ENCODE data around the gene CRTAC1. TPM values are rescaled to one million over a fixed set of nuclear protein-coding genes. Genes with fewer than 3 reads are reported as not detected.

Gene CRTAC1, protein sequence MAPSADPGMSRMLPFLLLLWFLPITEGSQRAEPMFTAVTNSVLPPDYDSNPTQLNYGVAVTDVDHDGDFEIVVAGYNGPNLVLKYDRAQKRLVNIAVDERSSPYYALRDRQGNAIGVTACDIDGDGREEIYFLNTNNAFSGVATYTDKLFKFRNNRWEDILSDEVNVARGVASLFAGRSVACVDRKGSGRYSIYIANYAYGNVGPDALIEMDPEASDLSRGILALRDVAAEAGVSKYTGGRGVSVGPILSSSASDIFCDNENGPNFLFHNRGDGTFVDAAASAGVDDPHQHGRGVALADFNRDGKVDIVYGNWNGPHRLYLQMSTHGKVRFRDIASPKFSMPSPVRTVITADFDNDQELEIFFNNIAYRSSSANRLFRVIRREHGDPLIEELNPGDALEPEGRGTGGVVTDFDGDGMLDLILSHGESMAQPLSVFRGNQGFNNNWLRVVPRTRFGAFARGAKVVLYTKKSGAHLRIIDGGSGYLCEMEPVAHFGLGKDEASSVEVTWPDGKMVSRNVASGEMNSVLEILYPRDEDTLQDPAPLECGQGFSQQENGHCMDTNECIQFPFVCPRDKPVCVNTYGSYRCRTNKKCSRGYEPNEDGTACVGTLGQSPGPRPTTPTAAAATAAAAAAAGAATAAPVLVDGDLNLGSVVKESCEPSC
- 2.3 TPM for total RNA-seq
- long read RNA-seq, partial matches to known transcripts: 1 of 4 reads
- long read RNA-seq, other reads (novel, unspliced or antisense): 1 of 4 reads

DNA sequence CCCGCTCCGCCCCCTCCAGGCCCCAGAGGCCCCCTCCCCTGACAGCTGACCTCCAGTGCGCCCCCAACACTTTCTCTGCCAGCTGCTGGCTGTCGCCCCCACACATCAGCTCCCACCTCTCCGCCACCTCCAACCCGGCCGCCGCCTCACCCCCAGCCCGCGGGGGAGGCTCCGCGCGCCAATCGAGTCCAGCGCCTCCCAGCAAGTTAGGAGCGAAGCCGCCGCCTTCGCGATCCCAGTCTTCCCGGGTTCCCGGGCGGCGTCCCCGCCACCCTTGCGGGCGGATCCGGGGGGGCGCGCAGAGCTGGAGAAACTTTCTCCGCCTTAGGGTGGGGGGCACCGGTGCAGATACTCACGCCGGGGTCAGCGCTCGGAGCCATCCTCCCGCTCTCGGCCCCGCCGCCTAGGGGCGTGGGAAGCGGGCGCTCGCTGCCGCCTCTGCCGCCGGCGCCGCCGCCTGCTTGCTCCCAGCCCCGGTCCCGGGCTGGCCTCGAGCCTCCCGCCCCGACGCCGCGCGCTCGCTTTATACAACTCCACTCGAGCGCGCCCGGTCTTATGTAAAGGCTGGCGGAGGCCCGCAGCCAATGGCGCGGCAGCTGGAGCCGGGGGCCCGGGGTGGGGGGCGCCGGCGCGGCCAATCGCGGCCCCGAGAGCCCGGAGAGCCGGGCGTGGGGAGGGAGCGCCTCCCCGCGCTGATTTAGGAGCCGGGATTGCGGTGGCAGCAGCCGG, at the start of gene CRTAC1:
Gene CRTAC1 (minus strand): TSS at position 529 of the 729 bp plus-strand sequence. CDS start 149 bp downstream, at position 380.
- TF ChIP-seq, protein P1, sequence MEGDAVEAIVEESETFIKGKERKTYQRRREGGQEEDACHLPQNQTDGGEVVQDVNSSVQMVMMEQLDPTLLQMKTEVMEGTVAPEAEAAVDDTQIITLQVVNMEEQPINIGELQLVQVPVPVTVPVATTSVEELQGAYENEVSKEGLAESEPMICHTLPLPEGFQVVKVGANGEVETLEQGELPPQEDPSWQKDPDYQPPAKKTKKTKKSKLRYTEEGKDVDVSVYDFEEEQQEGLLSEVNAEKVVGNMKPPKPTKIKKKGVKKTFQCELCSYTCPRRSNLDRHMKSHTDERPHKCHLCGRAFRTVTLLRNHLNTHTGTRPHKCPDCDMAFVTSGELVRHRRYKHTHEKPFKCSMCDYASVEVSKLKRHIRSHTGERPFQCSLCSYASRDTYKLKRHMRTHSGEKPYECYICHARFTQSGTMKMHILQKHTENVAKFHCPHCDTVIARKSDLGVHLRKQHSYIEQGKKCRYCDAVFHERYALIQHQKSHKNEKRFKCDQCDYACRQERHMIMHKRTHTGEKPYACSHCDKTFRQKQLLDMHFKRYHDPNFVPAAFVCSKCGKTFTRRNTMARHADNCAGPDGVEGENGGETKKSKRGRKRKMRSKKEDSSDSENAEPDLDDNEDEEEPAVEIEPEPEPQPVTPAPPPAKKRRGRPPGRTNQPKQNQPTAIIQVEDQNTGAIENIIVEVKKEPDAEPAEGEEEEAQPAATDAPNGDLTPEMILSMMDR (IDR thresholded peaks at IDR 0.05; ENCODE audit: borderline replicate concordance): no peak
- Histone ChIP-seq H3K4me1 (peaks cover 21% of the 10 kb centered on the region), H3K9me3 (replicated peaks) (no peaks in the 10 kb centered on the region), H3K27ac (replicated peaks) (no peak within 1 kb of the TSS), H3K27me3 (ENCODE audit: low read depth) (peaks cover 97% of the 10 kb centered on the region), H3K4me3 (peak within 1 kb of the TSS; percentile 65), H3K36me3 (no peaks in the 10 kb centered on the region)
- peak; percentile 50 for DNase-seq
- intact Hi-C loops (cut with micrococcal nuclease): no loop called here

- Histone ChIP-seq H3K4me1 (no peaks in the 10 kb centered on the region), H3K27me3 (ENCODE audit: low read depth) (peaks cover 28% of the 10 kb centered on the region), H3K9me3 (replicated peaks) (no peaks in the 10 kb centered on the region), H3K27ac (replicated peaks) (no peak overlapping the region), H3K36me3 (no peaks in the 10 kb centered on the region), H3K4me3 (no peak overlapping the region)
- intact Hi-C loops (cut with micrococcal nuclease): no loop called here
- TF ChIP-seq, protein P1 (IDR thresholded peaks at IDR 0.05; ENCODE audit: borderline replicate concordance): no peak
- no peak for DNase-seq
Measured at GRCh38 chr10:98078774-98079173, 48.4 kb upstream of the CRTAC1 start.

GRCh38 chr10:98077223-98077622, 46.8 kb upstream of the CRTAC1 start:
- no peak overlapping the region for H3K4me3 ChIP-seq
- H3K9me3 ChIP-seq (replicated peaks): no peaks in the 10 kb centered on the region
- TF ChIP-seq, protein P1 (IDR thresholded peaks at IDR 0.05; ENCODE audit: borderline replicate concordance): no peak
- H3K36me3 ChIP-seq: no peaks in the 10 kb centered on the region
- no peak overlapping the region for H3K27ac ChIP-seq (replicated peaks)
- intact Hi-C loops (cut with micrococcal nuclease): no loop called here
- H3K27me3 ChIP-seq (ENCODE audit: low read depth): peaks cover 32% of the 10 kb centered on the region
- no peak for DNase-seq
- H3K4me1 ChIP-seq: no peaks in the 10 kb centered on the region

GRCh38 chr10:98076086-98076485, 45.7 kb upstream of the CRTAC1 start:
- Histone ChIP-seq H3K36me3 (no peaks in the 10 kb centered on the region), H3K4me3 (no peak overlapping the region), H3K27me3 (ENCODE audit: low read depth) (peaks cover 38% of the 10 kb centered on the region), H3K9me3 (replicated peaks) (no peaks in the 10 kb centered on the region), H3K27ac (replicated peaks) (no peak overlapping the region), H3K4me1 (no peaks in the 10 kb centered on the region)
- TF ChIP-seq, protein P1 (IDR thresholded peaks at IDR 0.05; ENCODE audit: borderline replicate concordance): no peak
- DNase-seq: no peak
- intact Hi-C loops (cut with micrococcal nuclease): no loop called here

DNA sequence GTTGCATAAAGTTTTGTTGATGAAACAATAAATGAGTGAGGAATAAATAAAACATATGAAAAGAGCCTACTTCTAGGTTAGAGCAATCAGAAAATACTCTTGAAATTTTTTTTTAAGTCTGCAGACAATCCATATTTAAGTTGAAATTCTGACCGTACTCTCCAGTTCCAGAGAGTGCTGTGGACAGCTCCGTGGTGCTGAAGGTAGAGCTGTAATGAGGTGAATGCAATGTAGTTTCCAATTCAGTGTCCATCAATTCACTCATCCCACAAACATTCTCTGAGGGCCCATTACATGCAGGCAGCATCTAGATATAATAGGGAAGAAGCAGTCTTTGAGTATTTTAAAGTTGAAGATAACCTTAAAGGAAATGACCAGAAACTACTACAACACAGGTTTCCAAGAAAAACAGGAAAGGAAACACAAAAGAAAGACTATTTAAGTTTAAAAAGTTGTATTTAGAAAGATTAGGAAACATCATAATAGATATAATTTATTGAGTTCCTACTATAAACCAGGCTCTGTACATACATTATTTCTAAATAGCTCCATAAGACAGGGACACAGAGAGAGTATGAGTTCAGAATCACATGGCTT, 44.0 kb upstream of the CRTAC1 start:
- Histone ChIP-seq H3K27me3 (ENCODE audit: low read depth) (peaks cover 38% of the 10 kb centered on the region), H3K4me3 (no peak overlapping the region), H3K27ac (replicated peaks) (no peak overlapping the region), H3K36me3 (no peaks in the 10 kb centered on the region), H3K4me1 (no peaks in the 10 kb centered on the region), H3K9me3 (replicated peaks) (no peaks in the 10 kb centered on the region)
- no peak for DNase-seq
- TF ChIP-seq, protein P1 (IDR thresholded peaks at IDR 0.05; ENCODE audit: borderline replicate concordance): no peak
- intact Hi-C loops (cut with micrococcal nuclease): no loop called here
